GM12878 (cell line): ENCODE data around the gene RSPH9. TPM values are rescaled to one million over a fixed set of nuclear protein-coding genes. Genes with fewer than 3 reads are reported as not detected.

Experiments used
- ATAC-seq: fragments of 200-7000 bp; cut with Tn5 transposase; 3 replicates; pipeline ENCODE4 v1.9.1; 2020; ENCODE audit warnings: mild to moderate bottlenecking, moderate library complexity
- BruUV-seq: library from RNA; stranded (reverse); fragments of 400-500 nt; replicated peaks from 2 replicates; lab custom pipeline; 2021; lab: Mats Ljungman, UMichigan
- CTCF ChIA-PET: fragments of 300-600 bp; sonication (Branson Sonifier 250); formaldehyde crosslinking; extraction: SDS; loops from one replicate; lab custom pipeline; 2021; ENCODE audit warnings: inconsistent platforms; lab: Yijun Ruan, JAX
- POLR2A ChIA-PET: fragments of 350-600 bp; formaldehyde crosslinking; extraction: SDS; loops from one replicate; lab custom pipeline; 2021; ENCODE audit warnings: inconsistent platforms; lab: Charles Lee
- RAD21 ChIA-PET: fragments of 300-600 bp; sonication (Branson Sonifier 250); formaldehyde crosslinking; loops from one replicate; lab custom pipeline; 2023; ENCODE audit warnings: antibody characterized with exemption; ENCODE audit not compliant: unreplicated experiment; lab: Charles Lee
- SMC1A ChIA-PET: fragments of 300-600 bp; sonication (Branson Sonifier 250); formaldehyde crosslinking; loops from one replicate; lab custom pipeline; 2023; ENCODE audit not compliant: unreplicated experiment, uncharacterized antibody; lab: Charles Lee
- DNase-seq: peaks from one replicate; pipeline ENCODE4 v3.0.0-alpha.2; 2011; ENCODE audit warnings: low read depth, low spot score
- FAIRE-seq: peaks from 3 replicates; lab custom pipeline; 2011; peaks lifted over from hg19 to GRCh38; lab: Jason Lieb, UNC
- H2AFZ ChIP-seq: 2 replicates; pipeline ENCODE4 v1.6.0; 2011; ENCODE audit warnings: low read depth, low read length, control low read depth; ENCODE audit not compliant: control insufficient read depth
- H3K27ac ChIP-seq: 2 replicates; pipeline ENCODE4 v1.5.1; 2011; ENCODE audit warnings: control low read depth; ENCODE audit not compliant: control insufficient read depth, insufficient read depth
- H3K27me3 ChIP-seq, 2 experiments: replicated peaks in 1 of 2; 2 replicates each; pipeline versions ENCODE4 v1.6.0 to v1.6.1; 2011; ENCODE audit warnings: low read length in 1 of 2; ENCODE audit not compliant: control insufficient read depth in 2 of 2, insufficient read depth in 2 of 2
- H3K36me3 ChIP-seq, 2 experiments: 2 replicates each; pipeline ENCODE4 v1.5.1; 2011; ENCODE audit warnings: low read length in 1 of 2; ENCODE audit not compliant: control insufficient read depth in 2 of 2, insufficient read depth in 2 of 2
- H3K4me1 ChIP-seq: 2 replicates; pipeline ENCODE4 v1.6.1; 2011; ENCODE audit warnings: mild to moderate bottlenecking, low read length, moderate library complexity, mixed read lengths; ENCODE audit not compliant: control insufficient read depth, insufficient read depth
- H3K4me2 ChIP-seq: 2 replicates; pipeline ENCODE4 v1.6.0; 2011; ENCODE audit warnings: control low read depth; ENCODE audit not compliant: control insufficient read depth, insufficient read depth
- H3K4me3 ChIP-seq: fragments of 200-600 bp; sonication (generic); 2 replicates; pipeline ENCODE4 v1.5.1; 2016
- H3K79me2 ChIP-seq: 2 replicates; pipeline ENCODE4 v1.6.0; 2011; ENCODE audit warnings: low read length; ENCODE audit not compliant: control insufficient read depth, insufficient read depth
- H3K9ac ChIP-seq: 2 replicates; pipeline ENCODE4 v1.8.0; 2011; ENCODE audit warnings: low read length, control low read depth, mixed read lengths; ENCODE audit not compliant: control insufficient read depth, insufficient read depth
- H3K9me3 ChIP-seq: replicated peaks from 3 replicates; pipeline ENCODE4 v1.5.1; 2011; ENCODE audit warnings: mild to moderate bottlenecking, low read length; ENCODE audit not compliant: control insufficient read depth, insufficient read depth
- H4K20me1 ChIP-seq: 2 replicates; pipeline ENCODE4 v1.6.0; 2011; ENCODE audit not compliant: control insufficient read depth, insufficient read depth
- BMI1 ChIP-seq: fragments of 450-650 bp; IDR thresholded peaks from 2 replicates; pipeline ENCODE4 v1.6.1; 2016; ENCODE audit warnings: mild to moderate bottlenecking, moderate library complexity, borderline replicate concordance
- KDM1A ChIP-seq: fragments of 200-600 bp; sonication (generic); IDR thresholded peaks from 2 replicates; pipeline ENCODE4 v1.6.1; 2016; ENCODE audit warnings: borderline replicate concordance
- MYB ChIP-seq: fragments of 150-350 bp; IDR thresholded peaks from 2 replicates; pipeline ENCODE4 v1.6.1; 2014; ENCODE audit warnings: mild to moderate bottlenecking, low read depth, low read length, borderline replicate concordance
- NFIC ChIP-seq: IDR thresholded peaks from 2 replicates; pipeline ENCODE4 v1.6.1; 2012; ENCODE audit warnings: low read depth, mild to moderate bottlenecking, inconsistent platforms, low read length, moderate library complexity
- PML ChIP-seq: IDR thresholded peaks from 2 replicates; pipeline ENCODE4 v1.6.1; 2012; ENCODE audit warnings: low read length, inconsistent platforms
- RUNX3 ChIP-seq: IDR thresholded peaks from 2 replicates; pipeline ENCODE4 v1.6.1; 2012; ENCODE audit warnings: low read length, inconsistent platforms
- STAT1 ChIP-seq: fragments of 450-650 bp; conservative IDR thresholded peaks from 2 replicates; pipeline ENCODE4 v1.6.1; 2014; ENCODE audit warnings: antibody characterized with exemption, mild to moderate bottlenecking
- WRNIP1 ChIP-seq: IDR thresholded peaks from 2 replicates; pipeline ENCODE4 v1.6.1; 2011; ENCODE audit warnings: low read depth, low read length, improper control_type of control experiment, borderline replicate concordance
- YBX1 ChIP-seq: fragments of 450-650 bp; IDR thresholded peaks from 2 replicates; pipeline ENCODE4 v1.6.1; 2016; ENCODE audit warnings: antibody characterized with exemption
- ZBED1 ChIP-seq: IDR thresholded peaks from 2 replicates; pipeline ENCODE4 v1.6.1; 2016; ENCODE audit warnings: borderline replicate concordance
- WGBS: methylation state at CpG from one replicate; pipeline ENCODE4 v1.1.6; 2016; ENCODE audit warnings: low lambda C conversion rate; ENCODE audit not compliant: insufficient replicate concordance, insufficient coverage; ENCODE audit errors: missing lambda C conversion rate; 5-methylcytosine and 5-hydroxymethylcytosine counted together
- in situ Hi-C: fragments of 300-500 bp; cut with MboI; formaldehyde crosslinking; loops from 9 replicates; pipeline ENCODE4 v1.14.3; 2018; ENCODE audit warnings: mixed read lengths
- intact Hi-C: fragments of 100-400 bp; cut with micrococcal nuclease; formaldehyde crosslinking; loops from one replicate; pipeline ENCODE4 v1.14.2; 2022; ENCODE audit not compliant: unreplicated experiment
- polyA plus RNA-seq, 11 experiments: library from polyadenylated mRNA; depleted of rRNA in 4 of 11; unstranded in 6 of 11; stranded (reverse) in 5 of 11; fragments of >200 nt; fragmentation: Nextera tagmentation in 4 of 11; fragmentation: Illumina TruSeq in 1 of 11; extraction: Ambion mirVana in 4 of 11; extraction: Trizol in 1 of 11; gene quantifications; 1 replicate in 1 of 11; 2 replicates in 10 of 11; pipeline versions ENCODE4 v1.2.1 to v1.2.3, GENCODE V29; 2011 to 2016; ENCODE audit warnings: inconsistent platforms in 2 of 11, missing spikeins in 2 of 11, low read depth in 1 of 11
- total RNA-seq, 4 experiments: library from RNA; depleted of rRNA in 3 of 4; stranded (reverse); fragments of >200 nt in 3 of 4; fragmentation: Illumina TruSeq in 1 of 4; extraction: Trizol in 1 of 4; gene quantifications; 2 replicates each; pipeline versions ENCODE4 v1.2.1 to v1.2.3, GENCODE V29; 2013 to 2021
- TF ChIP-seq, protein P1 (sequence below): IDR thresholded peaks from 2 replicates; pipeline ENCODE4 v1.6.1; 2011; ENCODE audit warnings: borderline replicate concordance, low read depth, mild to moderate bottlenecking, moderate library complexity, low read length; ENCODE audit not compliant: insufficient read depth, poor library complexity, severe bottlenecking
- TF ChIP-seq, protein P2 (sequence below): fragments of 450-650 bp; formaldehyde crosslinking; IDR thresholded peaks from 2 replicates; pipeline ENCODE4 v1.4.0; 2022; ENCODE audit warnings: mild to moderate bottlenecking, moderate library complexity
- TF ChIP-seq, protein P3 (sequence below): IDR thresholded peaks from 2 replicates; pipeline ENCODE4 v1.6.1; 2011; ENCODE audit warnings: low read depth, mild to moderate bottlenecking, low read length, moderate library complexity, borderline replicate concordance; ENCODE audit errors: extremely low read depth

RSPH9 gene
- total and polyA plus RNA-seq, 10 of the 15 experiments (the other 5 are each of a cell fraction or from before 2014, with no cell fraction given): 0.26 to 0.63 (median 0.36) TPM; not detected in 6

DNA sequence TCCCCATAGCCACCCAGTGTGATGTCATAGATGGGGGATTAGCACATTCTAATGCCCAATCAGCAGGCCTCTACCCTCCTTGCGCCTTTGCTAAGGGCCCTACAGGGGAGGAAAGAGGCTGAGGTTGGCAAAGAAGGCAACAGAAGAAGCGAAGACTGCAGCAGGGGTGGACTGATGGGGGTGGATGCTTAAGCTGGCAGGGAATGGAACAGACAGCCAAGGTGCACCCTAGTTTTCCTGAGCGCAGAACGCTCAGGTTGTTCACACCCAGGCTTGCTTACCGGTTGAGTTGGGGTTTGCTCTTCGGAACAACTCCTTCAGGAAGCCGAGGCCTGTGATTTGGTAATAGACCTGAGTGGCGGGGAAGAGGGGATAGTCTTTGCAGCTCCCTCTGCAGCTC lies 30.1 kb downstream of the RSPH9 start:
- no TSS peak for BruUV-seq
- CTCF ChIA-PET: interaction anchor here (1.1 to 1.9 kb wide), 4 partner anchors 8 to 405 kb away, joined by 3 to 12 read pairs (median 4); no protein-coding TSS in a partner anchor
- H3K9ac ChIP-seq: no peak overlapping the region
- POLR2A ChIA-PET: interaction anchor here (0.8 kb wide), 1 partner anchor 51 kb away, joined by 3 read pairs; no protein-coding TSS in a partner anchor
- no peak overlapping the region for H3K27ac ChIP-seq
- no peak for DNase-seq
- 95% methylated on average over 8 of the region's 8 CpGs for WGBS
- intact Hi-C loops (no loop called here), in situ Hi-C loops (no loop called here)
- TF ChIP-seq ZBED1 (no peak), WRNIP1 (no peak), STAT1 (no peak), MYB (no peak), RUNX3 (no peak), NFIC (no peak), PML (no peak), KDM1A (no peak), BMI1 (no peak), YBX1 (no peak)
- TF ChIP-seq, protein P1, sequence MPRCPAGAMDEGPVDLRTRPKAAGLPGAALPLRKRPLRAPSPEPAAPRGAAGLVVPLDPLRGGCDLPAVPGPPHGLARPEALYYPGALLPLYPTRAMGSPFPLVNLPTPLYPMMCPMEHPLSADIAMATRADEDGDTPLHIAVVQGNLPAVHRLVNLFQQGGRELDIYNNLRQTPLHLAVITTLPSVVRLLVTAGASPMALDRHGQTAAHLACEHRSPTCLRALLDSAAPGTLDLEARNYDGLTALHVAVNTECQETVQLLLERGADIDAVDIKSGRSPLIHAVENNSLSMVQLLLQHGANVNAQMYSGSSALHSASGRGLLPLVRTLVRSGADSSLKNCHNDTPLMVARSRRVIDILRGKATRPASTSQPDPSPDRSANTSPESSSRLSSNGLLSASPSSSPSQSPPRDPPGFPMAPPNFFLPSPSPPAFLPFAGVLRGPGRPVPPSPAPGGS: no peak
- TF ChIP-seq, protein P2, sequence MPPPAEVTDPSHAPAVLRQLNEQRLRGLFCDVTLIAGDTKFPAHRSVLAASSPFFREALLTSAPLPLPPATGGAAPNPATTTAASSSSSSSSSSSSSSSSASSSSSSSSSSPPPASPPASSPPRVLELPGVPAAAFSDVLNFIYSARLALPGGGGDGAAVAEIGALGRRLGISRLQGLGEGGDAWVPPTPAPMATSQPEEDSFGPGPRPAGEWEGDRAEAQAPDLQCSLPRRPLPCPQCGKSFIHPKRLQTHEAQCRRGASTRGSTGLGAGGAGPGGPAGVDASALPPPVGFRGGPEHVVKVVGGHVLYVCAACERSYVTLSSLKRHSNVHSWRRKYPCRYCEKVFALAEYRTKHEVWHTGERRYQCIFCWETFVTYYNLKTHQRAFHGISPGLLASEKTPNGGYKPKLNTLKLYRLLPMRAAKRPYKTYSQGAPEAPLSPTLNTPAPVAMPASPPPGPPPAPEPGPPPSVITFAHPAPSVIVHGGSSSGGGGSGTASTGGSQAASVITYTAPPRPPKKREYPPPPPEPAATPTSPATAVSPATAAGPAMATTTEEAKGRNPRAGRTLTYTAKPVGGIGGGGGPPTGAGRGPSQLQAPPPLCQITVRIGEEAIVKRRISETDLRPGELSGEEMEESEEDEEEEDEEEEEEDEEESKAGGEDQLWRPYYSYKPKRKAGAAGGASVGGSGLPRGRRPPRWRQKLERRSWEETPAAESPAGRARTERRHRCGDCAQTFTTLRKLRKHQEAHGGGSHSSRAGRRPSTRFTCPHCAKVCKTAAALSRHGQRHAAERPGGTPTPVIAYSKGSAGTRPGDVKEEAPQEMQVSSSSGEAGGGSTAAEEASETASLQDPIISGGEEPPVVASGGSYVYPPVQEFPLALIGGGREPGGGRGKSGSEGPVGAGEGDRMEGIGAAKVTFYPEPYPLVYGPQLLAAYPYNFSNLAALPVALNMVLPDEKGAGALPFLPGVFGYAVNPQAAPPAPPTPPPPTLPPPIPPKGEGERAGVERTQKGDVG (CRISPR knock-in tag): no peak
- TF ChIP-seq, protein P3, sequence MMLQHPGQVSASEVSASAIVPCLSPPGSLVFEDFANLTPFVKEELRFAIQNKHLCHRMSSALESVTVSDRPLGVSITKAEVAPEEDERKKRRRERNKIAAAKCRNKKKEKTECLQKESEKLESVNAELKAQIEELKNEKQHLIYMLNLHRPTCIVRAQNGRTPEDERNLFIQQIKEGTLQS: no peak
- H3K27me3 ChIP-seq: no peaks in the 10 kb centered on the region
- RAD21 ChIA-PET: interaction anchor here (0.9 kb wide), 1 partner anchor 40 kb away, joined by 3 read pairs; no protein-coding TSS in a partner anchor
- H3K79me2 ChIP-seq: no peaks in the 10 kb centered on the region
- H3K4me3 ChIP-seq: no peak overlapping the region
- FAIRE-seq: no peak
- no peak overlapping the region for H2AFZ ChIP-seq
- H3K4me2 ChIP-seq: no peak overlapping the region
- H4K20me1 ChIP-seq: no peaks in the 10 kb centered on the region
- no peak for ATAC-seq
- peaks cover 27 to 46% of the 10 kb centered on the region in 2 experiments for H3K36me3 ChIP-seq
- SMC1A ChIA-PET: interaction anchor here (0.7 to 1.0 kb wide), 2 partner anchors 13 to 50 kb away, joined by 3 read pairs; partner anchors contain the start of gene MRPS18A
- no peaks in the 10 kb centered on the region for H3K9me3 ChIP-seq
- peaks cover 3% of the 10 kb centered on the region; the same call in 1 of the 2 replicates for H3K4me1 ChIP-seq
